Activated naive CD4-positive, alpha-beta T cell treated with anti-CD3 and anti-CD28 coated beads, Interleukin-2, amount 50 U/mL, for 72 hours (primary cell): ENCODE measurements around the gene RASAL1. TPM values are rescaled to one million over a fixed set of nuclear protein-coding genes. Genes with fewer than 3 reads are reported as not detected.

Experiments used
- ATAC-seq, 2 donors: fragments of 150-1000 bp; cut with Tn5 transposase; 2 replicates each; pipeline ENCODE4 v1.10.0; 2021; ENCODE audit warnings: mild to moderate bottlenecking in 2 of 2, moderate library complexity in 2 of 2
- DNase-seq, 2 donors: peaks; one replicate each; pipeline ENCODE4 v3.0.0; 2021 to 2022; ENCODE audit warnings: low spot score in 2 of 2
- H3K27ac Mint-ChIP-seq, 2 donors: one replicate each; pipeline ENCODE4 v1.8.0; 2022; ENCODE audit warnings: mild to moderate bottlenecking in 2 of 2, mixed read lengths in 2 of 2
- H3K36me3 Mint-ChIP-seq, 2 donors: one replicate each; pipeline ENCODE4 v1.8.0; 2022; ENCODE audit warnings: mixed read lengths in 2 of 2
- H3K9me3 Mint-ChIP-seq, 2 donors: one replicate each; pipeline ENCODE4 v1.8.0; 2022; ENCODE audit warnings: mixed read lengths in 2 of 2
- total RNA-seq, 2 donors: library from RNA; stranded (reverse); gene quantifications; one replicate each; pipeline ENCODE4 v1.2.3, GENCODE V29; 2022

RASAL1 gene, protein sequence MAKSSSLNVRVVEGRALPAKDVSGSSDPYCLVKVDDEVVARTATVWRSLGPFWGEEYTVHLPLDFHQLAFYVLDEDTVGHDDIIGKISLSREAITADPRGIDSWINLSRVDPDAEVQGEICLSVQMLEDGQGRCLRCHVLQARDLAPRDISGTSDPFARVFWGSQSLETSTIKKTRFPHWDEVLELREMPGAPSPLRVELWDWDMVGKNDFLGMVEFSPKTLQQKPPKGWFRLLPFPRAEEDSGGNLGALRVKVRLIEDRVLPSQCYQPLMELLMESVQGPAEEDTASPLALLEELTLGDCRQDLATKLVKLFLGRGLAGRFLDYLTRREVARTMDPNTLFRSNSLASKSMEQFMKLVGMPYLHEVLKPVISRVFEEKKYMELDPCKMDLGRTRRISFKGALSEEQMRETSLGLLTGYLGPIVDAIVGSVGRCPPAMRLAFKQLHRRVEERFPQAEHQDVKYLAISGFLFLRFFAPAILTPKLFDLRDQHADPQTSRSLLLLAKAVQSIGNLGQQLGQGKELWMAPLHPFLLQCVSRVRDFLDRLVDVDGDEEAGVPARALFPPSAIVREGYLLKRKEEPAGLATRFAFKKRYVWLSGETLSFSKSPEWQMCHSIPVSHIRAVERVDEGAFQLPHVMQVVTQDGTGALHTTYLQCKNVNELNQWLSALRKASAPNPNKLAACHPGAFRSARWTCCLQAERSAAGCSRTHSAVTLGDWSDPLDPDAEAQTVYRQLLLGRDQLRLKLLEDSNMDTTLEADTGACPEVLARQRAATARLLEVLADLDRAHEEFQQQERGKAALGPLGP
- 10 to 100 TPM in 1 of 2 donors, 1 to 10 TPM in 1; 9.8 to 15.1 TPM for total RNA-seq

DNA sequence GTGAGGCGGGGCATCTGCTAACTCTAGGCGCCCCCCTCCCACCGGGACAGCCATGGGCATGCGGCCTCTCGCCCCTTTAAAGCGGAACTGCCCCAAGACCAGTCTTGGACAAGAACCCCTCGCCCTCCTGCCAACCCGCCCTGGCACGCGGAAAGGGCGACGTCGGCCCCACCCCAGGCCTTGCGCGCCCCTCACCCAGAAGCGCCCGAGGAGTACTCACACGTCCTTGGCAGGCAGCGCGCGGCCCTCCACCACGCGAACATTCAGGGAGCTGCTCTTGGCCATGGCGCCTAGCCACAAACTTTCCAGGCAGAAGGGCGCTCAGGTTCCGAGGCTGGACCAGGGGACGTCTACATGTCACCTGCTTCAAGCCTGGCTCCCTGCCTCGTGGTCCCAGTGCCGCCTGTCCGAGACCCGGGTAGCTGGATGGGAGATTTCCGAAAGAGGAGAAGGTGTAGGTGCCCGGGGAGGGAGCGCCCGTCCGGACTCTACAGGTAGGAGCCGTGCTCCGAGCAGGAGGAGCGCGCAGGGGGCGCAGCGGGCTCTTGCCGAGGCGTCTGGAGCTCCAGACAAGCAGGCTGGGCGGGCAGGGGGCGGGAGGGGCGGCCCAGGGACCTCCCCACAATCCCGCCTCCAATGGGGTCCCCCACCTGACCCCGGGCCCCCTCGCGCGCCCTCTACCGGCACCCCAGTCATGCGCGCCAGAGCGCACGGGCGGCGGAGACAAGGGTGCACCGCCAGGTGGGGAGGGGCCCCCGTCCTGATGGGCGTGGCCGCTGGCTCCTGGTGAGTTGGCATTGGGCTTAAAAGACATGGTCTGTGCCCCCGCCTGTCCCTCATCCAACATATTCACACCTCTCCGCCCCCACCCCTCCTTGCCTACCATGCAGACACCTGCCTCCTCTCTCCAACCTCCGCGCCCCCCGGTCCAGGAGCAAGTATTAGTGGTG is at the start of gene RASAL1:
RASAL1 (minus strand) TSS at position 584 of the 950 bp plus-strand sequence; CDS start at position 285, 299 bp downstream.
- Mint-ChIP-seq H3K9me3 (no peaks in the 10 kb centered on the region), H3K36me3 (no peaks in the 10 kb centered on the region), H3K27ac (peak within 1 kb of the TSS; percentile 82 to 87)
- ATAC-seq (peak; percentile 86 to 96), DNase-seq (peak; percentile 81 to 98)

DNA sequence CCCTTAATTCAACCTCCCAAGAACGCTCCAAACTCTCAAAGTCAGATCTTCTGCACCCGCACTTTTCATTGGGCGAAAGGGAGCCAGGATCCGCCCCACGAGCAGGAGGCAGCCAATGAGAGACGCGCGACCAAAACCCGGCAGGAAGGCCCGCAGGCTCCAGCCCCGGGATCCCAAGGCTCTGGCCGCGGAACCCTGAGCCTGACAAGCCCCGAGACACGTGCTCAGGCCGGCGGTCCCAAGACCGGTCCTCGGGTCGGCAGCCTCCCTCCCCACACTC is 49.3 kb upstream of the RASAL1 start:
- ATAC-seq: peak; percentile 89 to 90
- peak; percentile 86 to 93 for DNase-seq
- peaks cover 21 to 22% of the 10 kb centered on the region in 2 donors for H3K36me3 Mint-ChIP-seq
- H3K27ac Mint-ChIP-seq: peak overlapping the region; percentile 90 to 96
- H3K9me3 Mint-ChIP-seq: no peaks in the 10 kb centered on the region

DNA sequence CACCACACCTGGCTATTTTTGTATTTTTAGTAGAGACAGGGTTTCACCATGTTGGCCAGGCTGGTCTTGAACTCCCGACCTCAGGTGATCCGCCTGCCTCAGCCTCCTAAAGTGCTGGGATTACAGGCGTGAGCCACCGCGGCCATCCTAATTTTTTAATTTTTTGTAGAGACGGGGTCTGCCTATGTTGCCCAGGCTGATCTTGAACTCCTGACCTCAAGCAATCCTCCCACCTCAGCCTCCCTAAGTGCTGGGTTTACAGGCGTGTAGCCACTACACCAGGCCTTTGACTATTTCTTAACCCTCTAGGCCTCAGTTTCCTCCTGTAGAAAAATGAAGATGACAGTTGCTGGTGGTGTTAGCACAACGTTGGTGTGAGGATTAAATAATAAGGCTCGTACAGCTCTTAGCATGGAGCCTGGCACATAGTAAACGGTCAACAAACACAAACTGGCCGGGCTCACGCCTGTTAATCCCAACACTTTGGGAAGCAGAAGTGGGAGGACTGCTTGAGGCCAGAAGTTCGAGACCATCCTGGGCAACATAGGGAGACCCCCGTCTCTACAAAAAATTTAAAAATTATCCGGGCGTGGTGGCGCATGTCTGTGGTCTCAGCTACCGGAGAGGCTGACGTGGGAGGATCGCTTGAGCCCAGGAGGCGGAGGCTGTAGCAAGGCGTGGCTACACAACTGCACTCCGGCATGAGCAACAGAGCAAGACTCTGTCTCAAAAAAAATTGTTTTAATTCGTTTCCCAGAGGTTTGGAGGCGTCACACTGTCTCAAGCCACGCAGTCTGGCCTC is 48.7 kb upstream of the RASAL1 start:
- H3K9me3 Mint-ChIP-seq: no peaks in the 10 kb centered on the region
- H3K27ac Mint-ChIP-seq: peak overlapping the region; percentile 90 to 96
- ATAC-seq (peak; percentile 72), DNase-seq (no peak)
- peaks cover 20 to 21% of the 10 kb centered on the region in 2 donors for H3K36me3 Mint-ChIP-seq

DNA sequence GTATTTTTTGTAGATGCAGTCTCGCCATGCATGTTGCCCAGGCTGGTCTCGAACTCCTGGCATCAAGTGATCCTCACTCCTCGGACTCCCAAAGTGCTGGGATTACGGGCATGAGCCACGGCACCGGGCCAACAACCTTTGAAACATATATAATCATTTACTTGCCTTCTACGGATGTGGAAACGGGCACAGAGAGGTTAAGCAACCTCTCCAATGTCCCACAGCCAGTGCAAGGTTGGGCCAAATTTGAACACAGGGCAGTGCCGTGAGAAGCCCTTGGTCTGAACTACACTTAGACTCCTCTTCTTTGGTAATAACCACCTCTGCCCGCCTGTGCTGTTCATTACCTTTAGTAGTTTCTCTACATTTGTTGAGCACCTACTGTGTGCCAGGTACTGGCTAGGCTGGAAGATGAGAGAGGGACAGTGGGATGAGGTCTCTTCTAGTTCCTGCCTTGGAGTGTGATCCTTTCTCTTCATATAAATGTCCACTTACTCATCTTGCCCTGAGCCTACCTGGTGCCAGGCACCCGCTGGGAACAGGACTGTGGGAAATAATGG is 47.5 kb upstream of the RASAL1 start:
- Mint-ChIP-seq H3K9me3 (no peaks in the 10 kb centered on the region), H3K36me3 (peaks cover 17 to 21% of the 10 kb centered on the region in 2 donors), H3K27ac (peak overlapping the region; percentile 89 to 96)
- DNase-seq (no peak), ATAC-seq (no peak)

DNA sequence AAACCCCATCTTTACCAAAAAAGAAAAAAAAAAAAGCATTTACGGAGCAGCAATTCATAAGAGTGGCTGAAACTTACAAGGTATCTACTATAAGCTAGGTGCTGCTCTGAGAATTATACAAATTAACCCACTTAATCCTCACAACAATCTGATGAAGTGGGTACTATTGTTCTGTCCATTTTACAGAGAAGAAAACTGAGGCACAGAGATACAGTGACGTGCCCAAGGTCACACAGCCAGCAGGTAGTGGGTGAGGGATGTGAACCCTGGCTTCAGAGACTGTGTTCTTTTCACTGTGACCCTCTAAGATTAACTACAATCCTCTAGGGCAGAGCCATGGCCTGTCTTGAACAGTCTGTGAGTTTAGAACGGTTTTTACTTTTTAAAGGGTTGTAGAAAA is 46.4 kb upstream of the RASAL1 start:
- no peak for ATAC-seq
- H3K27ac Mint-ChIP-seq: peak overlapping the region; percentile 55 to 96
- peaks cover 16 to 23% of the 10 kb centered on the region in 2 donors for H3K36me3 Mint-ChIP-seq

DNA sequence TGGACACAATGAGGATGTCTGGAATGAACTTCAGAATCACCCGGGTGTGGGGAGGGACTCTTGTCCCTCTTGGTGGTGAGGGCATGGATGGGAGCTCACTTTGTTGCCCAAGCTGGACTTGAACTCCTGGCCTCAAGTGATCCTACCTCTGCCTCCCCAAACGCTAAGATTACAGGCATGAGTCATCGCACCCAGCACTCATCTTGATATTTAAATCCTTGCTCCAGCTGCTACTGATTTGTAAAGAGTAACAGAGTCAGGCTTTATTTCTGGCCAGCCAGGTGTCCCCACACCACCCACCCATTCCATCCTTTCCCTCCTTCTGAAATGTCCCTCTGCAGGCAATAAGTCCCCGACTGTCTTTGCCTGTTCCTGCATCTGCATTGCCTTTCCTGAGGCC is 44.8 kb upstream of the RASAL1 start:
- Mint-ChIP-seq H3K36me3 (peaks cover 6 to 18% of the 10 kb centered on the region in 2 donors), H3K9me3 (no peaks in the 10 kb centered on the region), H3K27ac (peak overlapping the region in 1 of 2 donors; percentile 58)
- no peak for DNase-seq
- ATAC-seq: no peak

More for the DNA sequence above, 46.4 kb upstream of the RASAL1 start:
- H3K9me3 Mint-ChIP-seq: no peaks in the 10 kb centered on the region
- DNase-seq: no peak

DNA sequence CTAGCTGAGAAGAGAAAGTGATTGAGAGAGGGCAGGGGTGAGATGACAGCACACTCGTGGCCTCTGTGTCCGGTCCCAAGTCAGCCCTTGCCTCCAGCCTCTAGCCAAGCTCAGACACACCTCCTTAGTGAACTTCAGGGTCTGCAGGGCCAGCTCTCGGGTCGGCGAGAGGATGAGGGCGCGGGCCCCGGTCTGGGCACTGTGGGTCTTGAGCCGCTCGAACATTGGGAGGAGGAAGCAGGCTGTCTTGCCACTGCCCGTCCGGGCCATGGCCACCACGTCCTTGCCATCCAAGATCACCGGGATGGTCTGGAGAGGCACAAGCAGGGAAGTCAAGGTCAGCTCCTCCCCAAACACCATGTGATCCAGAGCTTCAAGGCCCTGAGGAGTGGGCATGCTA is 43.5 kb upstream of the RASAL1 start:
- DNase-seq (no peak), ATAC-seq (no peak)
- H3K9me3 Mint-ChIP-seq: no peaks in the 10 kb centered on the region
- no peak overlapping the region for H3K27ac Mint-ChIP-seq
- H3K36me3 Mint-ChIP-seq: peaks cover 0 to 23% of the 10 kb centered on the region in 2 donors

DNA sequence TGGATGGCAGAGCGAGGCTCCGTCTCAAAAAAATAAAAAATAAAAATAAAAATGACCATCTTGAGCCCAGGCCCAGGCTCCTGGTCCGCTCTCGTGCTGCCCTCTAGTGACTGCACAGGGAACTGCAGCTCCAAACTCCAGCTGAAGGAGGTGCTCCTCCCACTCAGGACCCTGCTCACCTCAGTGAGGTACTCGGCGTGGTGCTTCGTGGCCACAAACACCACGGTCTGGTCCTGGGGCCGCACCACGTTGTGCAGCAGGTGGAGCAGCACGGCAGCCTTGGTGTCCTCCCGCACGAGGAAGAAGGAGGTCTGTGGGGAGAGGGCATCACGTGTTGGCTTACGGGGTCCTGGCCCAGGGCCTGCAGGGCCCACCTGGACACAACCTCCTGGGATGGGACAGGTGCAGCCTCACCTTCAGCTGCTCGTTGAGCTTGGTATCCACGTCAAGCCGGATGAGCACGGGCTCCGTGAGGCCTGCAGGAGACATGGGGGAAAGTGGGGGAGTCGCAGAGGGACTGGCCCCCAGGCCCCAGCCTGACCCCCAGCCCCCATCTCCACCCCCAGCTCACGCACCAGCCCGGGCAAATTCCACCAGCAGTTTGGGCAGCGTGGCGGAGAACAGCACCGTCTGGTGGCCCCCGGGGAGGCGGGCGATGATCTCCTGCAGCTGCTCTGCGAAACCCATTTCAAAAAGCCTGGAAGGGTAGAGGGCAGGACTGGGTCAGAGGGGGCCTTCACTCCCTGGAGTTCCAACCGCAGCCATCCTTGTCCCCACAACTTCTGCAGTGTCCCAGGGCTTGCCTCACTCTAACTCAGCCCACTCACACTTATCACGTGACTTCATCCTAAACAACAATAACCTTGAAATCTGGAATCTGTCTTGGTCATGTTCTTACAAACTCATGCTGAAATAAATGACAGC is 39.2 kb upstream of the RASAL1 start:
- Mint-ChIP-seq H3K9me3 (no peaks in the 10 kb centered on the region), H3K36me3 (peaks cover 17 to 37% of the 10 kb centered on the region in 2 donors), H3K27ac (peak overlapping the region in 1 of 2 donors; percentile 81)
- ATAC-seq (peak; percentile 84 to 86), DNase-seq (peak in 1 of 2 donors; percentile 89)

DNA sequence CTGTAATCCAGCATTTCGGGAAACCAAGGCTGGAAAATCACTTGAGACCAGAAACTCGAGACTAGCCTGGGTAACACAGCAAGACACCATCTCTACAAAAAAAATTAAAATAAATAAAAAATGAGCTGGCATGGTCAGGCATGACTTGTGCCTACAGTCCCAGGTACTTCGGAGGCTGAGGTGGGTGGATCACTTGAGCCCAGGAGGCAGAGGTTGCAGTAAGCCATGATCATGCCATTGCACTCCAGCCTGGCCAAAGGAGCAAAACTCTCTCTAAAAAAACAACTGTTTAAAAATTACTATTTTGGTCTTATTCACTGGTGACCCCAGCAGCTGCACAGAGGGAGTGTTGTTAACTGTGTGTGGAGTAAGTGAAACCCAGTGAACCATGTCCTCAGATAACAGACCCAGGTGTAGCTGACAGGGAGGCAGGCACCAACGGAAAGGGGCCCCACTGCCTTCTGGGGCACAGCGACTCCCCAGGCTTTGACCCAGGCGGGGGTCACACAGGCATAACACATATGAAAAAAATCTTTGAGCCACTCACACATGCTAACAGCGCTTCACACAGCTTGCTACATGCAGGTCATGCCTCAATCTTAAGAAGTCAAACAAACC is 37.6 kb upstream of the RASAL1 start:
- DNase-seq: no peak
- no peak for ATAC-seq
- no peak overlapping the region for H3K27ac Mint-ChIP-seq
- H3K36me3 Mint-ChIP-seq: peaks cover 17 to 37% of the 10 kb centered on the region in 2 donors
- H3K9me3 Mint-ChIP-seq: no peaks in the 10 kb centered on the region

DNA sequence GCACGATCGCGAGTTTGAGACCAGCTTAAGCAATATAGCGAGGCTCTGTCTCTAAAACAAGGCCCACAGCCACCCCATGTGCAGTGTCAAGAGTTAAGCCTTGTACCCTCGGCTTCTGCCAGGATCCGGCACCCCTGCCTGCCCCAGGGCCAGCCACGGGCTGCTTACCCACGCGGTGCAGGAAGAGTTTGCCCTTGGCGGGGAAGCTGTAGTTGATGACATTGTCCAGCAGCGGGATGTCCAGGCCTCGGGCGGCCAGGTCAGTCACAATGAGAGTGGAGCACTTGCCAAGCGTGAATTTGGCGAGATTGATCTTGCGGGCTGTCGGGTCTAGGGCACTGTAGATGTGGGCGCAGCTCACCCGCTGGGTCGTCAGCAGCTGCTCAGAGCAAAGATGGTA is 36.6 kb upstream of the RASAL1 start:
- H3K9me3 Mint-ChIP-seq: no peaks in the 10 kb centered on the region
- H3K36me3 Mint-ChIP-seq: peaks cover 17 to 27% of the 10 kb centered on the region in 2 donors
- no peak overlapping the region for H3K27ac Mint-ChIP-seq
- DNase-seq (no peak), ATAC-seq (no peak)

DNA sequence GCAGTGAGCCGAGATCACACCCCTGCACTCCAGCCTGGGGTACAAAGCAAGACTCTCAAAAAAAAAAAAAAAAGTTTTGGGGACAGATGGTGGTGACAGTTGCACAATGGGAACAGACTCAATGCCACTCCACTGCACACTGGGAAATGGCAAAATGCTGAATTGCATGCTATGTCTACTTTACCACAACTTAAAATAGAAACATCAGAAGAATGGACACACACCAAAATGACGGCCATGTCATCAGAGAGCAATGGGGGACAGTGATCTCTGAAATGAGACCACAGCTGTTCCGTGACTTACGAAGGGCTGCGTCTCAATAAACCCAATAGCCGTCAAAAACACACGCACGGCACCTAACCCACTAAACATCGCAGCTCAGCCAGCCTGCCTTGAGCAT is 36.0 kb upstream of the RASAL1 start:
- Mint-ChIP-seq H3K27ac (no peak overlapping the region), H3K9me3 (no peaks in the 10 kb centered on the region), H3K36me3 (peaks cover 17 to 20% of the 10 kb centered on the region in 2 donors)
- DNase-seq (no peak), ATAC-seq (no peak)

DNA sequence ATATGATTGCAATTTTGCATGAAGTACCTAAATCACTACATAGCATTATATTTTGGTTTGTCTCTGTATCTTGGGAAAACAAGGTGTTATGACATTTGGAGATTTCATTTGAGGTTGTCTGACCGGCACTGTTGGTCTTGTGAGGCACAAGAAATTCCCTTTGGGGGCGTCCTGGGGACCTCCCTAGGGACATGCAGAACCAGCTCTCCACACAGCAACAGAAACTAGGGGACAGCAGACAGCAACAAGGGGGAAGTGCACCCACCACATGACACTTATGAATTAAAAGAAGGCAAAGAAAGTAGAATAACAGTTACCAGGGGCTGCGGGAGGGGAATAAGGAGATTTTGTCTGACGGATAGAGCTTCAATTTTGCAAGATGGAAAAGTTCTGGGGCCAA is 35.4 kb upstream of the RASAL1 start:
- ATAC-seq: no peak
- H3K27ac Mint-ChIP-seq: peak overlapping the region in 1 of 2 donors; percentile 1
- H3K36me3 Mint-ChIP-seq: peaks cover 17 to 20% of the 10 kb centered on the region in 2 donors
- no peak for DNase-seq
- no peaks in the 10 kb centered on the region for H3K9me3 Mint-ChIP-seq

DNA sequence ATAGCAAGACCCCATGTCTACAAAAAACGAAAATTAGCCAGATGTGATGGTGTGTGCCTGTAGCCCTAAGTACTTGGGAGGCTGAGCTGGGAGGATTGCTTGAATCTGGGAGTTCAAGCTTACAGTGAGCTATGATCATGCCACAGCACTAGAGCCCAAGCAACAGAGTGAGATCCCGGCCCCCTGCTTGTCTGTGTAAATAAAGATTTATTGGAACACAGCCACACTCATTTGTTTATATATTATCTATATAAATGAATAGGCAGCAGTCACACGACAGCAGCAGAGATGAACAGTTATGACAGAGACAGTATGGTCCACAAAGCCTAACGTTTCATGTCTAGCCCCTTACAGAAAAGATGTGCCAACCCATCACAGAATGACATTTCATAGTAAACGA is 34.9 kb upstream of the RASAL1 start:
- Mint-ChIP-seq H3K9me3 (no peaks in the 10 kb centered on the region), H3K36me3 (peaks cover 17 to 20% of the 10 kb centered on the region in 2 donors), H3K27ac (no peak overlapping the region)
- DNase-seq (no peak), ATAC-seq (no peak)

DNA sequence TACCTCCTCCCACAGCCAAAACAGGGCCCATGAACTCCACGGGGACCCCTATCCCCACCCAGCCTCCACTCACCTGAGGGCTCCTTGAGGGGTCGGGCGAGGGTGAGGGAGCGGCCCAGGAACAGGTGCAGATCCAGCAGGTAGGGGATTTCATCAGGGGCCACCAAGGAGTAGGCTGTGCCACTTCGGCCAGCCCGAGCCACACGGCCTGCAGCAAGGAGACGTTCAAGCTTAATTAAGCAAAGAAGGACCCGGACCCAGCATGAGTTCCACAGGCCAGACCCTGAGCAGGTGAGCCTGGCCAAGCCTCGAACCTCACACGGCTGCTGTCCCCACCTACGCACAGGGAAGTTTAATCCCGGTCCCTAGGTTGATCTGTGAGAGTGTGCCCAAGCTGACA is 34.1 kb upstream of the RASAL1 start:
- H3K27ac Mint-ChIP-seq: no peak overlapping the region
- H3K36me3 Mint-ChIP-seq: peaks cover 17 to 19% of the 10 kb centered on the region in 2 donors
- ATAC-seq: no peak
- DNase-seq: no peak
- no peaks in the 10 kb centered on the region for H3K9me3 Mint-ChIP-seq
